Measurements from ENCODE around the gene NBL1. TPM values are rescaled to one million over a fixed set of nuclear protein-coding genes. Genes with fewer than 3 reads are reported as not detected.

Gene NBL1
- total and polyA plus RNA-seq, 9 of the 15 experiments (the other 6 are each of a cell fraction or from before 2014, with no cell fraction given) = 0.10 to 3.7 (median 1.8) TPM; not detected in 1

- TF ChIP-seq BRF1 (IDR thresholded peaks at IDR 0.05; ENCODE audit: borderline replicate concordance, extremely low read depth, insufficient read length) = no peak
- TF ChIP-seq SMARCA4 (IDR thresholded peaks at IDR 0.05) = no peak
- no peak for TF ChIP-seq U2AF1 (optimal IDR thresholded peaks at IDR 0.05; ENCODE audit: low read depth, low read length)
- TF ChIP-seq NUFIP1 (IDR thresholded peaks at IDR 0.05; ENCODE audit: partially characterized antibody) = no peak
These were observed 24.8 kb downstream of the NBL1 start (continued) for GRCh38 chr1:19668888-19669287.

DNA sequence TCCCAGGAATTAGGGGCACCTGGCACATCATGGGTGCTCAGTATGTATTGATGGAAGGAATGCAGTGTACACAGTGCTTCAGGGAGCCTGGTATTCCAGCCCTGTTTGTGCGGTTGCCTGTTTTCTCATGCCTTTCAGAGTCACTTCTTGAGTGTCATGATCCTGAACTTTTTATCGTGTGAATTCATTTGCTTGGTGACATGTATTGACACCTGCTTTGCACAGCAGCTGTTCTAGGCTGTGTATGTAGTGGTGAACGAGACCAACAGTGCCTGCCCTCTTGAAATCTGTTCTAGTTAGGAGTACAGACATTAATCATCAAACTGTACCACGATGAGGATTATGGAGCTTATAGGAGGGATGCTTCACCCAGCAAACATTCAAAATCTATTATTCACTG is 26.7 kb downstream of the NBL1 start:
- intact Hi-C loops (cut with micrococcal nuclease) = no loop called here
- Histone ChIP-seq H3K27me3 (ENCODE audit: control insufficient read depth in 2 of 2, insufficient read depth in 2 of 2, low read length in 2 of 2) (peaks cover 27 to 59% of the 10 kb centered on the region in 2 experiments; a peak in 4 of 5 replicates), H2AFZ (ENCODE audit: low read depth, low read length) (no peak overlapping the region), H3K4me2 (ENCODE audit: insufficient read depth, low read length) (no peak overlapping the region), H3K4me3 (no peak overlapping the region), H3K9ac (ENCODE audit: insufficient read depth in 1 of 2, low read depth in 2 of 2, low read length in 2 of 2) (no peak overlapping the region), H3K79me2 (ENCODE audit: control insufficient read depth, insufficient read depth, low read length) (no peaks in the 10 kb centered on the region), H3K9me1 (ENCODE audit: control insufficient read depth, insufficient read depth, low read length) (no peaks in the 10 kb centered on the region), H4K20me1 (replicated peaks; ENCODE audit: control insufficient read depth, insufficient read depth, low read length) (peaks cover 10% of the 10 kb centered on the region), H3K4me1 (replicated peaks in 1 of 2; ENCODE audit: control insufficient read depth in 2 of 2, insufficient read depth in 2 of 2, low read length in 2 of 2) (peaks cover 0 to 6% of the 10 kb centered on the region in 2 experiments; a peak in 2 of 5 replicates), H3K36me3 (ENCODE audit: control insufficient read depth, insufficient read depth, low read length) (no peaks in the 10 kb centered on the region), H3K27ac (ENCODE audit: extremely low read depth, low read depth, low read length) (no peak overlapping the region), H3K9me3 (replicated peaks; ENCODE audit: control insufficient read depth, insufficient read depth, low read depth, low read length) (no peaks in the 10 kb centered on the region)
- BruUV-seq (replicated peaks) = no TSS peak
- WGBS (ENCODE audit: insufficient coverage, low coverage, missing lambda C conversion rate) = 0% methylated on average over 4 of the region's 4 CpGs
- FAIRE-seq = no peak
- ChIA-PET CTCF (ENCODE audit: low intra/inter-chr PET ratio) (no interaction called here), POLR2A (interaction anchor here (1.2 kb wide), 1 partner anchor 10 kb away, joined by 5 read pairs; no protein-coding TSS in a partner anchor)
- DNase-seq (ENCODE audit: extremely low read depth in 1 of 4, low spot score in 3 of 4) = no peak
- in situ Hi-C loops (cut with MboI) = loop anchor here (25.0 kb wide), 1 partner anchor 1058 kb away; no protein-coding TSS in a partner anchor
- ATAC-seq = no peak
- TF ChIP-seq ADNP (tag; IDR thresholded peaks at IDR 0.05) = no peak
- TF ChIP-seq CC2D1A (IDR thresholded peaks at IDR 0.05) = no peak
